Measurements from ENCODE around the gene PMEPA1.
A peak's percentile ranks its signal among the peaks of the same experiment; 100 is the strongest.

The PMEPA1 gene

DNA sequence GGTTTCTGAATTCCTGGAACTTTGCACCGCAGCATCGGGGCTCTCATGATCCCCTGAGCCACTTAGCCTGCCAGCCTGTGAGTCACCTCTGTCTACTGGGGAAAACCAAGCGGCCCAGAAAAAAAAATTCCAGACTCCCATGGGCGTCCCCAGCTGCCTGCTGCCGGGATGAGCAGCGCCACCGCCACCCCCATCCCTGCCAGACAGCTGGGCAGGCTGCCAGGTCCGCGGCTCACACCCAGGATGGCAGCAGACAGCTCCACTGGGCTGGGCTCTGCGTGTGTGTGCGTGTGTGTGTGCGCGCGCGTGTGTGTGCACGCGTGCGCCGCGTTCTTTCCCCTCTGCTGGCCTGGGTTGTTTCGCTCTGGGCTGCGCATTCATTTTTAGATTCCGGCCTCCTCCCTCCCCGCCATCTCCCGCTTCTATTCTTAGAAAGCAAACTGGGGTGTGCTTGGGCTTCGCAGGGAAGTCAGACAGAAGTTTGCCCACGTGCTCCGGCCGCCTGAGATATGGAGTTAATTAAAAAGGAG lies 38.9 kb upstream of the PMEPA1 start:
- Histone ChIP-seq H3K36me3 (ENCODE audit: control insufficient read depth in 1 of 2, insufficient read depth in 2 of 2, low read length in 2 of 2) (no peaks in the 10 kb centered on the region), H3K9me3 (ENCODE audit: control insufficient read depth in 1 of 2, low read length in 2 of 2) (no peaks in the 10 kb centered on the region), H3K4me1 (ENCODE audit: control insufficient read depth in 1 of 2, insufficient read depth in 2 of 2, low read length in 2 of 2) (peaks cover 5 to 27% of the 10 kb centered on the region in 2 donors), H3K4me3 (ENCODE audit: low read depth in 1 of 2, low read length in 2 of 2) (peak overlapping the region; percentile 23 to 61), H3K27me3 (ENCODE audit: low read depth, low read length) (no peaks in the 10 kb centered on the region), H3K27ac (ENCODE audit: low read length) (no peak overlapping the region)

DNA sequence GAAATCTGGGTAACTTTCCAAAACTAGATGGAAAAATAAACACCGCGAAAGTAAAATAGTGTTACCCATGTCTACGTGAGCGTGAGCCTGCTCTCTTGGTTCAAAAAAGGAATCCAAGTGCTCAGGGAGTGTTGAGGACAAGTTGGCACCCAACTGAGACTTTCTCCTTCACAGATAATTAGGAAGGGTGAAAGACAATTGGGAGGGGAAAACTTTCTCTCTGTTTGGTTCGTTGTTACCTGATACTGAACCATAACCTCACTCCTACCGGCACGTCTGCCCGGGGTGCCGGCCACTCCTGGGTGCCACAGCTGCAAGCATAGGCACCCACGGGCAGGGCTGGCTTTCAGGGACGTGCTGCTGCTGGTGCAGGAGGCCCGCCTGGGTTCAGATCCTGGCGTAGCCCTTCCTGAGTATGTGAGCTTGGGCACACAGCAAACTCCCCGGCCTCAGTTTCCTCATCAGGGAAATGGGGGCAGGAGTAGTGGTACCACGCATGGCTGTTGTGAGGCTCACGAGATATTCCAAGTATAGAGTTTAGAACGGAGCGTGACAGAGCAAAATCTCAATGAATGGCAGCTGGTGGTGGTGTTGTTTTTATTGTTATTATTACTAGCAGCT lies 38.2 kb upstream of the PMEPA1 start:
- H3K9me3 ChIP-seq (ENCODE audit: control insufficient read depth in 1 of 2, low read length in 2 of 2): no peaks in the 10 kb centered on the region
- no peaks in the 10 kb centered on the region for H3K27me3 ChIP-seq (ENCODE audit: low read depth, low read length)
- H3K27ac ChIP-seq (ENCODE audit: low read length): peak overlapping the region; percentile 58
- no peaks in the 10 kb centered on the region for H3K36me3 ChIP-seq (ENCODE audit: control insufficient read depth in 1 of 2, insufficient read depth in 2 of 2, low read length in 2 of 2)
- peaks cover 5 to 27% of the 10 kb centered on the region in 2 donors for H3K4me1 ChIP-seq (ENCODE audit: control insufficient read depth in 1 of 2, insufficient read depth in 2 of 2, low read length in 2 of 2)
- H3K4me3 ChIP-seq (ENCODE audit: low read depth in 1 of 2, low read length in 2 of 2): no peak overlapping the region

DNA sequence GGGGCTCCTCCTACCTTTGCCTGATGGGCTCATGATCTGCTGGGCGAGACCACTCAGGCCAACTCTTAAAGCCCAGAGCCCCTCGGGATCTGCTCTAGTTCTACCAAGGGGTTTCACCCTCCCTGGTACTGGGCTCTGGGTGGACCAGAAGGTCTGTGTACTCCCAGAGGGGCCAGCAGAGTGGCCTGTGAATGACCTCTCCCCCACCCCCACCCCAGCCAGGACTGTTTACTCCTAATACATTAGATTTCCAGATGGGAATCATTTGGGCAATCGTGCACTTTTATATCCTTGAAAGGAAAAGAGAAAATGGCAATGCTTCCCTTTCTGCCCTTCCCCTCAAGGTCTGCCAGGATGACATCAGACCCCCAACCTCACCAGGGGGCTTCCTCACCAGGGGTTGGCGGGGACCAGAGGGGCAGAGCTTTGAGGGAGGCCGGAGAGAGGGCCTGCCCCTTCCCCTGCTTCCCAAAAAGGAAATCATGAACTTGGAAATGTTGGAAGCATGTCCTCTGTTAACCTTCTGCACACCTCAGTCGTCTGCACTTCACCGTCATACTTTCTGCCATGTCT lies 37.1 kb upstream of the PMEPA1 start:
- no peak overlapping the region for H3K27ac ChIP-seq (ENCODE audit: low read length)
- H3K4me3 ChIP-seq (ENCODE audit: low read depth in 1 of 2, low read length in 2 of 2): no peak overlapping the region
- H3K9me3 ChIP-seq (ENCODE audit: control insufficient read depth in 1 of 2, low read length in 2 of 2): no peaks in the 10 kb centered on the region
- peaks cover 5 to 27% of the 10 kb centered on the region in 2 donors for H3K4me1 ChIP-seq (ENCODE audit: control insufficient read depth in 1 of 2, insufficient read depth in 2 of 2, low read length in 2 of 2)
- no peaks in the 10 kb centered on the region for H3K36me3 ChIP-seq (ENCODE audit: control insufficient read depth in 1 of 2, insufficient read depth in 2 of 2, low read length in 2 of 2)
- H3K27me3 ChIP-seq (ENCODE audit: low read depth, low read length): no peaks in the 10 kb centered on the region

DNA sequence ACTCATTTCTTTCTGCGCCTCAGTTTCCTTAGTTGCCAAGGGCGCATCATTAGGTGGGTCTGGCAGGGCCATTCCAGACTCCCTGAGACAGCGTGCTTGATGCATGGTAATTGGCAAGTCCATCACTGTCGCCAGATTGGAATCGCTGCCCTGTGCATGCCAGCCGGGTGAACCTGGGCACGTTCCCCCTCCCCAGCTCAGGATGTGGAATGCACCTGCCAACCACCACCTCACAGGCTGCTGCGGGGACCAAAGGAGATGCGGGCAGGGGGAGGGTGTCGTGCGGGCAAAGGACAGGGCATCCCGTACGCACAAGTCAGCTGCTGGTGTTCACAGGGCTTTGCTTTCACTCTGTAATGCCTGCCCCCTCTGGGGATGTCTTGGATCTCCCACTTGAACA lies 36.4 kb upstream of the PMEPA1 start:
- H3K27me3 ChIP-seq (ENCODE audit: low read depth, low read length): no peaks in the 10 kb centered on the region
- no peaks in the 10 kb centered on the region for H3K9me3 ChIP-seq (ENCODE audit: control insufficient read depth in 1 of 2, low read length in 2 of 2)
- peaks cover 5 to 27% of the 10 kb centered on the region in 2 donors for H3K4me1 ChIP-seq (ENCODE audit: control insufficient read depth in 1 of 2, insufficient read depth in 2 of 2, low read length in 2 of 2)
- H3K27ac ChIP-seq (ENCODE audit: low read length): no peak overlapping the region
- no peak overlapping the region for H3K4me3 ChIP-seq (ENCODE audit: low read depth in 1 of 2, low read length in 2 of 2)
- H3K36me3 ChIP-seq (ENCODE audit: control insufficient read depth in 1 of 2, insufficient read depth in 2 of 2, low read length in 2 of 2): no peaks in the 10 kb centered on the region

DNA sequence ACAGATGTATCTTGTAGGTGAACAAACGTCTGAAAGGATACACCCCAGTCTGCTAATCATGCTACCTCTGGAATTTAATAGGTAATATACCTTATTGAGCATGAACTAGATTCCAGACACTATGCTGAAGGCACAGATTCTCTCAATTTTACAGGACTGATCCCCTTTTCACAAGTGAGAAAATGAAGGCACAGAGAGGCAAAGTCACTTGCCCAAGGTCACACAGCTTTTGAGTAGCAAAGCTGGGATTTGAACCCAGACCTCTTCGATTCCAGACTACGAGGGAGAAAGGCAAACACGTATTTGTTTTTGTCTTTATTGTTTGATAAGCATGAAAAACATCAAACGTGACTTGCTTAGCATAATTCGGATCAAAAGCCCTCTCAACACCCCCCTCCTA lies 34.4 kb upstream of the PMEPA1 start:
- no peaks in the 10 kb centered on the region for H3K9me3 ChIP-seq (ENCODE audit: control insufficient read depth in 1 of 2, low read length in 2 of 2)
- no peak overlapping the region for H3K27ac ChIP-seq (ENCODE audit: low read length)
- no peak overlapping the region for H3K4me3 ChIP-seq (ENCODE audit: low read depth in 1 of 2, low read length in 2 of 2)
- H3K36me3 ChIP-seq (ENCODE audit: control insufficient read depth in 1 of 2, insufficient read depth in 2 of 2, low read length in 2 of 2): no peaks in the 10 kb centered on the region
- peaks cover 2 to 22% of the 10 kb centered on the region in 2 donors for H3K4me1 ChIP-seq (ENCODE audit: control insufficient read depth in 1 of 2, insufficient read depth in 2 of 2, low read length in 2 of 2)
- no peaks in the 10 kb centered on the region for H3K27me3 ChIP-seq (ENCODE audit: low read depth, low read length)

DNA sequence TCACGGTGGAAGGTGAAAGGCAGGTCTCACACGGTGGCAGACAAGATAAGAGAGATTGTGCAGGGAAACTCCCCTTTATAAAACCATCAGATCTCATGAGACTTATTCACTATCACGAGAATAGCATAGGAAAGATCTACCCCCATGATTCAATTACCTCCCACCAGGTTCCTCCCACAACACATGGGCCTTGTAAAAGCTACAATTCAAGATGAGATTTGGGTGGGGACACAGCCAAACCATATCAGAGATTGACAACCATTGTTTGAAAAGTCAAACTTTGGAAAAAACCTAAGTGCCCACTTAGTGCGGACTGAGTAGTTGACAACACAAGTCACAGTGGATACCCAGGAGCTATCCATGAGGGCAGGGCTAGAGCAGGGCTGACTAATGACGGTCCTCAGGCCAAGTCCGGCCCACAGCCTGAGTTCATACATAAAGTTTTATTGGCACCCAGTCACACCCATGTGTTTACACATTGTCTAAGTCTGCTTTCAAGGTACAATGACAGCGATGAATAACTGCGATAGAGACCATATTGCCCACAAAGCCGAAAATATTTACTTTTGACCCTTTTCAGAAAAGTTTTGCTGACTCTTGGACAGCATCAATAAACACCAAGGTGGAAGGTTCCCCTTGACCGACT lies 33.8 kb upstream of the PMEPA1 start:
- no peaks in the 10 kb centered on the region for H3K36me3 ChIP-seq (ENCODE audit: control insufficient read depth in 1 of 2, insufficient read depth in 2 of 2, low read length in 2 of 2)
- no peaks in the 10 kb centered on the region for H3K27me3 ChIP-seq (ENCODE audit: low read depth, low read length)
- H3K27ac ChIP-seq (ENCODE audit: low read length): no peak overlapping the region
- H3K4me1 ChIP-seq (ENCODE audit: control insufficient read depth in 1 of 2, insufficient read depth in 2 of 2, low read length in 2 of 2): peaks cover 0 to 17% of the 10 kb centered on the region in 2 donors
- no peaks in the 10 kb centered on the region for H3K9me3 ChIP-seq (ENCODE audit: control insufficient read depth in 1 of 2, low read length in 2 of 2)
- H3K4me3 ChIP-seq (ENCODE audit: low read depth in 1 of 2, low read length in 2 of 2): no peak overlapping the region

DNA sequence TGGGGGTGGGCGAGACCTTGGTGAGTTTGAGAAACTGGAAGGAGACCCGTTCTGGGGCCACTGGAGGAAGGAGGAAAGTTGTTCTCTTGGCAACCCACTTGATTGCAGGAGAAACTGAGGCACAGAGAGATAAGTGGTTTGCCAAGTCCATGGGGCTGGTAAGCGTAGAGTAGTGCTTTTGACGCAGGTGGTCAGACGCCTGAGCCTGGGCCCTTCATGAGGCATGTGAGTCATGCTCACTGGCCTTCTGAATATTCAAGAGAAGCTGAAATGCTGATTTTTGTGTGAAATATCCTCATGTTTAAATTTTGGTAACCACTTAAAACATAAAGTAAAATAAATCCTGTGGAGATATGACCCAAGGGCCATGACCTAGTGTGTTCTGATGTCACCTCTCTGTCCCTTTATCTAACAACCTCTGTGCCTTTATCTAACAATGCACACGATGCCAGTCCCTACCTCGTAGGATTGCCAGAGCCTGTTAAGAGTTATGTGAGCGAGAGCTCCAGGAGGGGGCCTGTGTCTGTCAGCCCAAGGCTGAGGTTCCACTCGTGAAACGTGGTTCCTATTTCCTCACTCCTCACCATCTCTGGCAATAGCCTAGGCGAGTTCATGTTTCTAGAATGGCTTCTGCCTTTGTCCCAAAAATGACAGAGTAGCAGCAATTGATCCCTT lies 32.8 kb upstream of the PMEPA1 start:
- H3K36me3 ChIP-seq (ENCODE audit: control insufficient read depth in 1 of 2, insufficient read depth in 2 of 2, low read length in 2 of 2): no peaks in the 10 kb centered on the region
- H3K4me3 ChIP-seq (ENCODE audit: low read depth in 1 of 2, low read length in 2 of 2): no peak overlapping the region
- H3K27ac ChIP-seq (ENCODE audit: low read length): no peak overlapping the region
- peaks cover 0 to 9% of the 10 kb centered on the region in 2 donors for H3K4me1 ChIP-seq (ENCODE audit: control insufficient read depth in 1 of 2, insufficient read depth in 2 of 2, low read length in 2 of 2)
- H3K9me3 ChIP-seq (ENCODE audit: control insufficient read depth in 1 of 2, low read length in 2 of 2): no peaks in the 10 kb centered on the region
- H3K27me3 ChIP-seq (ENCODE audit: low read depth, low read length): no peaks in the 10 kb centered on the region

DNA sequence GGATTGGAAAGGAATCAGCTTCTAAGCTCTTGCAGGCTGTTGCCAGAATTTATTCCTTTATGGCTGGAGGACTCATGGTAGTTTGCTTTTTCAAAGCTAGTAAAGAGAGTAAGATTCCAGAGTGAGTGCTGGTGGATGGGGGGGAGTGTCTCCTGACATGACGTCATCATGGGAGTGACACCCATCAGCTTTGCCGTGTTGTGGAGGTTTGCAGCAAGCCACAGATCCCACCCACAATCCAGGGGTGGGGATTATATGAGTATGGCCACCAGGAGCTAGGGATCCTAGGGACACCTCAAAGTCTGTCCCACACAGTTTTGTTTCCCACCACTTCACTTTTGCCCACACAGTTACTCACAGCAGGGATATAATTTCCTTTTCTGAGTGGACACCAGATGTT lies 28.7 kb upstream of the PMEPA1 start:
- H3K4me3 ChIP-seq (ENCODE audit: low read depth in 1 of 2, low read length in 2 of 2): no peak overlapping the region
- H3K27me3 ChIP-seq (ENCODE audit: low read depth, low read length): no peaks in the 10 kb centered on the region
- no peak overlapping the region for H3K27ac ChIP-seq (ENCODE audit: low read length)
- no peaks in the 10 kb centered on the region for H3K36me3 ChIP-seq (ENCODE audit: control insufficient read depth in 1 of 2, insufficient read depth in 2 of 2, low read length in 2 of 2)
- H3K9me3 ChIP-seq (ENCODE audit: control insufficient read depth in 1 of 2, low read length in 2 of 2): no peaks in the 10 kb centered on the region
- no peaks in the 10 kb centered on the region for H3K4me1 ChIP-seq (ENCODE audit: control insufficient read depth in 1 of 2, insufficient read depth in 2 of 2, low read length in 2 of 2)

DNA sequence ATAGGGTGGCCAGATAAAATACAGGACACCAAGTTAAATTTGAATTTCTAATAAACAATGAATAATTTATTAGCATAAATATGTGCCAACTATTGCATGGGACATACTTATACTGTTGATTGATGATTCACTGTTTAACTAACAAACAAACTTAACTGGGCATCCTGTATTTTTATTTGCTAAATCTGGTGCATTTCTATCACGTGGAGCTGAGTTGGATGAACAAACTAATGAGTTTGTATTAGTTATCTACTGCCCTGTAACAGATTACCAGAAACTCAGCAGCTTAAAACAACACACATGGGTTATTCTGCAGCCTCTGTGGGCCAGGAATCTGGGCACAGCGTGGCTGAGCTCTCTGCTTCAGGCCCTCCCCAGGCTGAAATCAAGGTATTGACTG lies 28.2 kb upstream of the PMEPA1 start:
- Histone ChIP-seq H3K36me3 (ENCODE audit: control insufficient read depth in 1 of 2, insufficient read depth in 2 of 2, low read length in 2 of 2) (no peaks in the 10 kb centered on the region), H3K27ac (ENCODE audit: low read length) (no peak overlapping the region), H3K4me1 (ENCODE audit: control insufficient read depth in 1 of 2, insufficient read depth in 2 of 2, low read length in 2 of 2) (no peaks in the 10 kb centered on the region), H3K9me3 (ENCODE audit: control insufficient read depth in 1 of 2, low read length in 2 of 2) (no peaks in the 10 kb centered on the region), H3K4me3 (ENCODE audit: low read depth in 1 of 2, low read length in 2 of 2) (no peak overlapping the region), H3K27me3 (ENCODE audit: low read depth, low read length) (no peaks in the 10 kb centered on the region)

DNA sequence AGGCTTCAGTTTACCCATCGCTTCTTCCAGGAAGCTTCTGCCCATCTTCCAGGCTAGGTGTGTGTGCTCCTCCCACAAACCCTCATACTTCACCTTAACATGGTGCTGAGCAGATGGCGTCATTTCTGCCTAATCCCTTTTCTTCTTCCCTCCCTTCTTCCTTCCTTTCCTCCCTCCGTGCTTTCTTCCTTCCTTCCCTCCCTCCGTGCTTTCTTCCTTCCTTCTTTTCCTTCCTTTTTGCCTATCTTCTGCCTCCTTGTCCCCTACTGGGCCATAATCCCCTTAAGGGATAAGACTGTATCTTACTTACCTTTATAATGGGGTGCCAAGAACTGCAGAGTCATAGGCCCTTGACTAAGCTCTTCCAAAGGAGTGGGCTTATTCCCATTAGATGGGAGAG lies 27.5 kb upstream of the PMEPA1 start:
- Histone ChIP-seq H3K36me3 (ENCODE audit: control insufficient read depth in 1 of 2, insufficient read depth in 2 of 2, low read length in 2 of 2) (no peaks in the 10 kb centered on the region), H3K4me1 (ENCODE audit: control insufficient read depth in 1 of 2, insufficient read depth in 2 of 2, low read length in 2 of 2) (no peaks in the 10 kb centered on the region), H3K27me3 (ENCODE audit: low read depth, low read length) (no peaks in the 10 kb centered on the region), H3K9me3 (ENCODE audit: control insufficient read depth in 1 of 2, low read length in 2 of 2) (no peaks in the 10 kb centered on the region), H3K4me3 (ENCODE audit: low read depth in 1 of 2, low read length in 2 of 2) (no peak overlapping the region), H3K27ac (ENCODE audit: low read length) (no peak overlapping the region)

DNA sequence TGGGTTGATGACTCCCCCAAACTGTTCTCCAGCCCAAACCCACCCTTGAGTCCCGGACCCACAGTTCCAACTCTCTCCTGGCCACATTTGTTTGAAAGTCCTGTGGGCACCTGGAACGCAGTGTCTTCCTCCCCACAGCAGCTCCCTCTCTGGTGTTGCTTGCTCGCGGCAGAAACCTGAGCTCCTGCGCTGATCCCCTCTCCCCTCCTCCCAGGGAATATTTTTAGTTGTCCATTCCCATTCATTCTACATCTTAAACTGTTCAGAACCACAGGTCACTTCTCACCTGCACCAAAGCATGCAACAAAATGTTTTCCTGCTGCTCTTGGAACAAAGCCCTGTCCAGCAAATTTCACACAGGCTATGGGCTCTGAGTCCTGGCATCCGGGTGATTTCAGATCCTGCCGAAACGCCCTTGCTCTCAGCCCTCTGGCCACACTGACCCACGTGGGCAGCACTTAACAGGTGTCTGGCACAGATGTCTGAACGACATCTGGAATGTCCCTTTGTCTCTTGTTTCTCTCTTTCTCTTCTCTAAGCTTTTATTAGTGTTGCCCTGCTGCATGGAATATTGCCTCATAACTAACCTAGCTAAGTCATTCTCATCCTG lies 27.0 kb upstream of the PMEPA1 start:
- Histone ChIP-seq H3K4me1 (ENCODE audit: control insufficient read depth in 1 of 2, insufficient read depth in 2 of 2, low read length in 2 of 2) (no peaks in the 10 kb centered on the region), H3K27ac (ENCODE audit: low read length) (no peak overlapping the region), H3K4me3 (ENCODE audit: low read depth in 1 of 2, low read length in 2 of 2) (no peak overlapping the region), H3K36me3 (ENCODE audit: control insufficient read depth in 1 of 2, insufficient read depth in 2 of 2, low read length in 2 of 2) (no peaks in the 10 kb centered on the region), H3K27me3 (ENCODE audit: low read depth, low read length) (no peaks in the 10 kb centered on the region), H3K9me3 (ENCODE audit: control insufficient read depth in 1 of 2, low read length in 2 of 2) (no peaks in the 10 kb centered on the region)
